IPS-18c (cell line): ENCODE results near the gene RPA3.

Experiments used
- H3K4me3 ChIP-seq: 2 replicates; pipeline ENCODE4 v1.7.0; 2013; ENCODE audit warnings: low read depth, mild to moderate bottlenecking, low read length, moderate library complexity; ENCODE audit not compliant: insufficient read depth
- H3K9me3 ChIP-seq: one replicate; pipeline ENCODE4 v1.6.1; 2013; ENCODE audit warnings: mild to moderate bottlenecking, low read length, moderate library complexity; ENCODE audit not compliant: control insufficient read depth, insufficient read depth

RPA3 gene

DNA sequence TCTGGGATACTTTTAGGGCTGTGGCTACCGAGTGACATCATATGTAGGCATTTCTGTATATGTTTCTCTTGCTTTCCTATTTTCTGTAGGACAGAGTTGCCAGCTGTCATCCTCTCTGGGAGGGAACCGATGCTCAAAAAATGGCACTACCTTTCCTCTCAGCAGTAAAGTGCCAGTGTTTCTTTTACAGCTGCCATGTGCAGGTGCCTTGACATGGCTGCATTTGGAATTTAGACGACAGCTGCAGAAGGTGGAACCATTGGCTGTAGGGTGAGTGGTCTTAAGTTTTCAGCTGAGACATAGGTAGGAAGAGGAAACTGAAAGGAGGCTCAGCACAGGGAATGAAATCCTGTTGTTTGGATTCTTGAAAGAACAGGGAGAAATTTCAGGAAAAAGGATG, 20.2 kb upstream of the RPA3 start:
- no peak overlapping the region for H3K4me3 ChIP-seq

DNA sequence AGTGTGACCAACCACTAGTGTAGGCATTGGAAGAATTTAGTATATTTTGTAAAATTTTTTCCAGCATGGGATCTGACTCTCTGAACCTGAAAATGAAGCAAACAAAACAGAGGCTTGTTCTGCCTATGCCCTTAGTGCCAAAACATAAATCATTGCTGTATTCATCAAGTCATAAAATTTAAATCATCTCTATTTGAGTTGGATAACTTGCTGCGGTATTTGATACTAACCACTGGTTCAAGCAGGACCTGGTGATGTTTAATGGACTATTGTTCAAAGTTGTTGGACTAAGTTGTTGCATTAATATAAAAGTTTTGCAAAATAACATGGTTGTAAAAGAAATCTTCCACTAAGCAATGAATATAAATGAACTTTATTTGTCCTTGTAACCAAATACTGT, 19.8 kb upstream of the RPA3 start:
- no peak overlapping the region for H3K4me3 ChIP-seq
- no peaks in the 10 kb centered on the region for H3K9me3 ChIP-seq

More for the DNA sequence above, 20.2 kb upstream of the RPA3 start:
- H3K9me3 ChIP-seq, result no peaks in the 10 kb centered on the region

DNA sequence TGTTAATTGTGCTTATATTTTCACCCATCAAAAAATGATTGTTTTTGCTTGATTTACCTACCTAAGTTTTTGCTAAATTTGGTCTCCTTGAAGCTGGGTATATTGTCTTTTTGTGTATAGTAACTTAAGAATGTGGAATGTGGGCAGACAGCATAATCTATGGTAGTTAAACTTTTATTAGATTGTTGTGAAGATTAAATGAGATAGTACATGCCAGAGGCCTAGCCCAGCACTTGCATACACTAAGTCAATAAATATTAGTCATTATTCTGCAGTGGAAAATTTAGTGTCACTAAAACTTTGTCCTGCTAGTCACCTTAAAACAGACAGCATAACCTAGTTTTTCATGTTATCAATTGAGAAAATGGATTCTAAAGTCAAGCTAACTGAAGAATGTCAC, 19.3 kb upstream of the RPA3 start:
- H3K9me3 ChIP-seq, result no peaks in the 10 kb centered on the region
- no peak overlapping the region for H3K4me3 ChIP-seq

DNA sequence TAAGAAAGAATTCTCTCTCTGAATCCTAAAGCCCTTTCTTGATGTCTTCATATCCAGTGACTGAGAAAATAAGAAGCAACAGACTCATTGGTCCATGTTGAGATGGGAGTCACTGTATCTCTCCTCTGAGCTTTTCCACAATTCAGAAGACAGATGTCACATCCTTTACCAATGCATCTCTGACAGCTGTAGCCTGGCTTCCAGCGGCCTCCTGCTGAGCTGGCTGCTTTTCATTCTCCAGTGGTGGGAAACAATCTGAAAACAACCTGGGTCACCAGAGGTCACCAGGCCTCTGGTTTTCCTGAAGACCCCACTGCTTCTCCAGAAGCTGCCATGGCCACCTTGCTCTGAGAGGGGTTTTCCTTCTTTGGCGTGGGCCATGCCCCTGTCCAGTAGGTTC, 18.3 kb upstream of the RPA3 start:
- H3K9me3 ChIP-seq, result no peaks in the 10 kb centered on the region

DNA sequence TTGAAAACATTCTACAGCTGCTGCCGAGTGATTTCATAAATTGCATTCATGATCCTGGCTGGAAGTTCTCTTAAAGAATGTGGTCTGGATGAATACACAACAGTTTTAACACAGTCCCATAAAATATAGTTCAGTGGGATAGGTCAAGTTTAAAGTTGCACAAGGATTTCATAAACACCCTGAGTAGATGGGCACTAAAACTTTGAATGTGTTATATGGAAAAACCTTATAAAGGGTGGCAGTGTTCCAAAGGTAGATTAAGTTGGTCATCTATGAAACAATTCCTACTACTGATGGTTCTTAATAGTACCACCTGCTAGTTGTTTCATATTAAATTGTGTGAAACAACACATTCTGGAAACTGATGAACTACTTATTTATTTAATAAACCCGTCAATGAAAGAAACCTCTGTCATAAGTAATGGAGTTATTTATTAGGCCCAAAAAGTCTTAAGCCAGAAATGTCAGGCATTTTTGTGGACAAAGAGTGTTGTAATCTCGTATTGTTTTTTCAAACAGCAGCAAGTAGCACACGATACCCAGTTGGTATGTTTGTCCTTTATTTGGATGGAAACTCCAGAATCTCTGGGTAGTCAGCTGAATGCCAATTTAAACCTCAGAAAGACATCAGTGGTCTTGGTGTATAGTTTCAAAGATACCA, 14.3 kb upstream of the RPA3 start:
- Histone ChIP-seq H3K9me3 (no peaks in the 10 kb centered on the region), H3K4me3 (no peak overlapping the region)

More for the DNA sequence above, 18.3 kb upstream of the RPA3 start:
- no peak overlapping the region for H3K4me3 ChIP-seq

DNA sequence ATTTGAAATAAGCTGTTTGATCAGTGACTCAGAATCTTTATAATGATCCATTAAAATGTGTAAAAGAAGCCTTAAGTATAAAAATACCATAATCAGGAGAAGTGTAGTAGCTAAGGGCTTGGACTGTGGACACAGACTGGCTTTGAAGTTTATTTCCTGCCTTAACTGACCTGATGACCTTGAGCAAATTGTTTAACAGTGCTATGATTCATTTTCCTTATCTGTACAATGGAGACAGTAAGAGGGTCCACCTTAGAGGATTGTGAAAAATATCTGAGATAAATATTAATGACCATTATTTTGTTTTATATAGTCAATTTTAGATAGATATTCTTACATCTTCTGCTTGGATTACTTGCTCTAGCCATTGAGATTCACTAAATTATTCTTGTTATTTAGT, 13.3 kb upstream of the RPA3 start:
- no peak overlapping the region for H3K4me3 ChIP-seq
- H3K9me3 ChIP-seq, result no peaks in the 10 kb centered on the region

DNA sequence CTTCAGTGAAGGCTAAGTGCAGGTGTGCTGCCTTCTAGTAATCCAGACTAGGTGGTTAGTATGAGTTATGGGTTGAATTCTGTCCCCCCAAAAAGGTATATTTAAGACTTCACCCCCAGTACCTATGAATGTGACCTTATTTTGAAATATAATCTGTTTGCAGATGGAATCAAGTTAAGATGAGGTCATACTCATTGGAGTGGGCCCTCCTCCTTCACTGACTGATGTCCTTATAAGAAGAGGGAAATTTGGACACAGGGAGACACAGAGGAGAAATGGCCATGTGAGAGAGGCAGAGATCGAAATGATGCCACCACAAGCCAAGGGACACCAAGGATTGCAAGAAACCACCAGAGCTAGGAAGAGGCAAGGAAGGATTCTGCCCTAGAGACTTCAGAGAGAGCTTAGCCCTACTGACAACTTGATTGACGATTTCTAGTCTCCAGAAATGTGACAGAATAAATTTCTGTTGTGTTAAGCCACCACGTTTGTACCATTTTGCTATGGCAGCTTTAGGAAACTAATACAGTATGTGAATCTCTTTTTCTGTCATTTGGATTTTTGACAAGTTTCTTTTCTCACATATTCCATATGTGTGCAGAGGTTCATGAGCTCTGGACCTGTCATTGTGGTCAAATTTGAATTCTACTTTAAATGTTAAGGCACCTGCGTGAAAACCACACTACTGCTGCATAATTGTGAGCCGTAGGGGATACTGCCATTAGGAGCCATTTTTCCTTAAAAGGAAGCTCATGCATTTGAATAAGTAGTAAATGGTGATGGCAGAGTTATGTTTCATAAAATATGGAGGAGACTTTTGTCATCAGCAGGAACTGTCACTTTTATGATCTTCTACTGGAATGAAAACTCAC, 2.6 kb upstream of the RPA3 start:
- Histone ChIP-seq H3K4me3 (no peak overlapping the region), H3K9me3 (no peaks in the 10 kb centered on the region)

DNA sequence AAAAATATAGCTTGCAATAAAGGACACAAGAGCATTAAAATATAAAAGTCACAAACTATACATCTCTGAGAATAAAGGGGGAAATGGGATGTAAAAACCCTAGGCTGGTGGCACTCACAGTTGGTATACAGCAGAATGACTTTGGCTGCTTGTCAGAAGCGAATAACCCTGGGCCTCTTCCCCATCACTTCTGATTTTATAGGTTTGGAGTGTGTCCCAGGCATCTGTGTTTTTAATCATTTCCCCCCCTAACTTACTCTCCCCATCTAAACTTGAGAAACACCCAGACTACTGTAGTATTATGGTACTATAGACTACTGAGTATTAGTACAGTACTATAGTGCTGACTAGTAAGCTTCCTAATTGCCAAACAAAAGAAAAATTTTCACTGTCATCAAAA, 1.8 kb upstream of the RPA3 start:
- Histone ChIP-seq H3K4me3 (no peak overlapping the region), H3K9me3 (no peaks in the 10 kb centered on the region)

DNA sequence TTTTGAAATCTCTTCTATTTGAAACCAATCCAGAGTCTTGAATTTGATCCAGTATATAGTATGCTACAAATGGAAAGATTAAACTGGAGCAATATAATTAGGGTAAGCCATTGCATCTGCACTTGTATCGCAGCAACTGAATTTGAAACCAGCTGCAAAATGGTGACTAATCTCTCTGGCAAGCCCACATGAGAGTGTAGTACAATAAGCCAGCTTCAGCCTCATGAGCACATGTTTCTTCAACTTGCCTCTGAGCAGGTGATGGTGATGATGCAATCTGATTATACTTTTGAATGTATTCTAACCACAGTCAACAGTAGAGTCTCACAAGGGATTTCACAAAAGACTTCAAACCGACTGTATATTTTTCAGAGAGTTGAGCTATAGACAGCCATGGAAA, 829 bp upstream of the RPA3 start:
- H3K9me3 ChIP-seq, result no peaks in the 10 kb centered on the region
- no peak overlapping the region for H3K4me3 ChIP-seq

DNA sequence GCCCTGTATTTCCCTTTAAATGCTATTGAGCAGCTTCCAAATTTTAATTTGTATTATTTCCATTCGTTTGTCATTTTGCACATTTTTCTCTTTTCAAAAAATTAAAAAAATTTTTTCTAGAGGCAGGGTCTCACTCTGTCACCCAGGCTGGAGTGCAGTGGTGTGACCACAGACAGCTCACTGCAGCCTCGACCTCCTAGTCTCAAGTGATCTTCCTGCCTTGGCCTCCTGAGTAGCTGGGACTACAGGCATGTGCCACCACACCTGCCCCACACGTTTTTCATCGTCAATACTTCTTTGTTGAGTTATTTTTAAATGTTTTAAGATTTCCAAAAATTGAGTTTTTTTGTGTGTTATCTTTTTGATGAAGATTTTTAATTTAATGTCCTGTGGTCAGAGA, 4.7 kb downstream of the RPA3 start:
- Histone ChIP-seq H3K9me3 (no peaks in the 10 kb centered on the region), H3K4me3 (no peak overlapping the region)

DNA sequence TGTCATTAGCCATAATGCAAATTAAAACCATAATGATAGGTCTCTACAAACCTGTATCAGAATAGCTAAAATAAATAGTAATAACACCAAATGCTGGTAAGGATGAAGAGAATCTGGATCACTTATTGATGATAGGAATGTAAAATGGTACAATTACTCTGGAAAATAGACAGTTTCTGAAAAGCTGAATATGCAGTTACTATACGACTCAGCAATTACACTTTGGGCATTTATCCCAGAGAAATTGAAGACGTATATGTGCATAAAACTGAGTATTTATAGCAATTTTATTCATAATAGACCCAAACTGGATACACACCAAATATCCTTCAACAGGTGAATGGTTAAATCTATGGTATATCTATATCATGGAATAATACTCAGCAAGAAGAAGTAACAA, 7.9 kb downstream of the RPA3 start:
- H3K4me3 ChIP-seq, result no peak overlapping the region
- H3K9me3 ChIP-seq, result no peaks in the 10 kb centered on the region

DNA sequence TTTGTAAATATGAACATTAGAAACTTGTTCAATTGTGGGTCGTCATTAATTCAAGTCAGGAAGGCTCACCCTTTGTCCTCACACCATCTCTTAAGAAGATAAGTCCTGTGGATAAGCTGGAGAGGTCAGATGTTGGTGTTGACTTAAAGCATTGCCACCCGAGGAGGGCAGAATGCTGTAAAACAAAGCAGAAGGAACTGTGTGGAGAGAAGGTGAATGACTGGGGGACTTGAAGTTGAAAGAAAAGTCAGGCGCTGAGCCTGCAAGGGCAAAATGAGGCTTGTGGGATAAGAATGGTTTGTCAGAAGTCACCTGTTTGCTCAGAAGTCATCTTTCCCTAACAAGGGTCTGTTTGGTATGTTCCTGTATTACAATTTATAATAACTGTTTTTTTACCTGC, 9.1 kb downstream of the RPA3 start:
- H3K9me3 ChIP-seq, result no peaks in the 10 kb centered on the region
- H3K4me3 ChIP-seq, result no peak overlapping the region

DNA sequence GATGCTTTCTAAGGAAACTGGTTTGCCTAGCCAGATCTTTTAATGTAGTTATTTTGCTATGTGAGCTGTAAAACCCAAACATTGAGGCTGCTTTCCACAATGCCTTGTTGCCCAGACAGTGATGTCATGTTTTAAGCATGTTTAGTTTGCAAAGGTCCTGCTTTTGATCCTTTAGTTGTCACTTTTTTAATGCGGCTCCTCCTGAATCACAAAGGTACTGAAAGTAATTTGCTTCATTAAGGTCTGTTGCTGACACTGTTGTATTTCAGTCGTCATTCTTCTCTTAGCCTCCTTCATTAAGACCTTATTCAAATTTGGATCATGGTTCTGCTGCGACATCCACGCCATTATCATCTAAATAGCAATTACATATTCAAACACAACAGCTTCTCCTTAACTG, 10.6 kb downstream of the RPA3 start:
- H3K9me3 ChIP-seq, result no peaks in the 10 kb centered on the region
- H3K4me3 ChIP-seq, result no peak overlapping the region

DNA sequence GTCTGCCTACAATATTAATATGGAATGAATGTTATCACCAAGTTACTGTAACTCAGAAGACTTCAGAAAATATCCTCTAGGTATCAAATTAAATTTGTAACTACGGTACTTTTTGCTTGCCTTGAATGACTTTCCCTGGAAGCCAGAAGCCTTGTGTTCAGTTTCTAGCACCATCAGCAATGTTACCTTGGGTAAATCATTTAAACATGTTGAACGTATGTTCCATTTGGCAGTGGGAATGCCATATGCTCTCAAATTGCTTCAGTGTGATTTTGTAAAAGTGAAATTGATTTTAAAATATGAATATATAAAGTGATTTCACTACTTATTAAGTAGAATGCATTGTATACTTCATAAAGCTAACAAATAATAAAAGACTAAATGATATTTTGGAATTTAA, 11.2 kb downstream of the RPA3 start:
- H3K4me3 ChIP-seq, result no peak overlapping the region
- no peaks in the 10 kb centered on the region for H3K9me3 ChIP-seq

DNA sequence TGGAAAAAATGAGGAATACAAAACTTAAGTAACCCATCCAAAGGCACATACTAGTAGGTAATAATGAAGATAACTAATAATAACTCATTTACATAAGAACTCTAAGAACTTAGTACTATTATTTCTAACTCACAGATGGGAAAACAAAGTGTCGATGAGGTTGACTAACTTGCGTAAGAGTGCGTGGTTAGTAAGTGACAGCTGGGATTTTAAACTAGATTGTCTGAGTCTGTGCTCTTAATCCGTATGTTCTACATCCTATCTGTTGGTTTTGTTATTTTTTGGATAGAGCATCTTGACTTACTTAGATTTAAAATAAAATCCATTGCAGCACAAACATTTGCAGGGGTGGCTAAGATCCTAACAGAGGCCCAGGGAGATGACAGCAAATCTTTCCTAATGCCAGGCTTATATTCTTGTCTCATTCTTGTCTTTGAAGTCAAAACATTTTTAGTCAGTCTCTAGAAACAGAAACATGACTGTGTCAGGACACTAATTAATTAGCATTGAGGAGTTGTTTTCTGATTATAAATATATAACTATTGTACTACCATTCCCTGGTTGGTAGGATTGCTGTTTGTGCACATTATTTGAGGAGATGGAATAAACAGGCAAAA, 11.7 kb downstream of the RPA3 start:
- H3K4me3 ChIP-seq, result no peak overlapping the region

DNA sequence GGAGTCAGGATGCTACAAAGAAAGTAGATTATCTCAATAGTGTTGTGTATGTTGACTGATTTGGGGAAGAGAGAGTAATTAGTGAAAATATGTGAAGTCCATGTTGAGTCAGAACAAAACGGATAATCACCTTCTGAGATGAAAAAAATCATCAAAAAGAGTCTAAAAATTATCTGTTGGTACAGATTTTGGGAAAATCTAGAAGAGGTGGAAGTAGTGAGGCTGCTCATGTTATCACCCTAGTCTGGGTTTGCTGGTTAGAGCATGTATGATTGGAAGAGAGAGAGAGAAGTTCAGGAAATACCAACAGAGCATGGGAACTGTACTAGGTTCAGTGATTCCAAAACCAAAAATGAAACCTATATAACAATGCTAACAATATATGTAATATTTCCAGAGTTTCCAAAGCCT, 12.3 kb downstream of the RPA3 start:
- Histone ChIP-seq H3K4me3 (no peak overlapping the region), H3K9me3 (no peaks in the 10 kb centered on the region)

More for the DNA sequence above, 11.7 kb downstream of the RPA3 start:
- no peaks in the 10 kb centered on the region for H3K9me3 ChIP-seq

DNA sequence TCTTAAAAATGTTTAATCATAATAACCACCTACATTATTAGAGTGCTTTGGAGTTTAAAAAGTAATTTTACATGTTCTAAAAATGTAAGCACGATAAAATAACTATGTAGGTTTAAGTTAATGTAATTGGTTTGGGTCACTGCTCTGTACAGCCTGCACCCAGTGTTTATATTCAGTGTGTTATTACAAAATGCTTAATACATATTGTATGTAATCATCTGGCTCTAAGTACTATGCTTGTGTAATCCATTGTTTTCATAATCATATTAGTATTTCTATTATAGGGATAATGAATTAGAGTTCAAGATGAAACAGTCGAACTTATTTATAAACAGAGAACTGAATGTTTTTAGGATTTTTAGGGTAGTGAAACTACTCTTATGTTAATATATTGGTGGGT, 13.1 kb downstream of the RPA3 start:
- Histone ChIP-seq H3K9me3 (no peaks in the 10 kb centered on the region), H3K4me3 (no peak overlapping the region)

DNA sequence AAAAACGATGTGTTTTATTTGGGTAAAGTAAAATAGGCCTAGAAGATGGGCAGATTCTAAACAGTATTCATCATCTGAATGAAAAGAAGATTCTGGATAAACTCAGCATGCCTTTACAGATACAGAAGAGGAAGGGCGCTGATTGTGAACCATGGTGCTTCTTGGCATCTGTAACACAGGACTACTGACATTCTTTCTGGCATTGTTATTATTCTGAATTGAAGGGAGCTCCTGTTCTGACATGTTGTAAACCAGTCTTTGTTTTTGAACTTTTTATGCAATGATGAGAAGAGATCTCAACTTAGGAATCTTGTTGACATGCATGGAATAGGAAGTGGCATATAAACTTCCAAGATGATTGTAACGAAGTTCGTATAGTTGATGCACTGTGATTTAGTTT, 13.5 kb downstream of the RPA3 start:
- no peak overlapping the region for H3K4me3 ChIP-seq
- no peaks in the 10 kb centered on the region for H3K9me3 ChIP-seq
